Chondrocyte (in vitro differentiated cells): ENCODE results near the gene GRM4. TPM values are rescaled to one million over a fixed set of nuclear protein-coding genes. Genes with fewer than 3 reads are reported as not detected.
"Not testable (repeated sequence)": the region's sequence is repeated elsewhere in the genome, so short reads cannot be mapped to it uniquely, and the experiment has no call there.

Experiments used
- DNase-seq: peaks from one replicate; pipeline ENCODE4 v3.0.0; 2021; ENCODE audit warnings: mixed read lengths, low spot score
- H3K27ac Mint-ChIP-seq: one replicate; pipeline ENCODE4 v1.8.0; 2021; ENCODE audit warnings: mild to moderate bottlenecking, moderate library complexity, mixed read lengths; ENCODE audit not compliant: unreplicated experiment
- H3K27me3 Mint-ChIP-seq: 2 replicates; pipeline ENCODE4 v1.8.0; 2021; ENCODE audit warnings: low read depth, mixed read lengths
- H3K36me3 Mint-ChIP-seq: 2 replicates; pipeline ENCODE4 v1.8.0; 2021; ENCODE audit warnings: low read depth, mixed read lengths
- H3K4me1 Mint-ChIP-seq: 2 replicates; pipeline ENCODE4 v1.8.0; 2021; ENCODE audit warnings: low read depth, mild to moderate bottlenecking, mixed read lengths
- H3K4me3 Mint-ChIP-seq: one replicate; pipeline ENCODE4 v1.8.0; 2021; ENCODE audit warnings: mild to moderate bottlenecking, moderate library complexity, mixed read lengths; ENCODE audit not compliant: unreplicated experiment
- H3K9me3 Mint-ChIP-seq: 2 replicates; pipeline ENCODE4 v1.8.0; 2021; ENCODE audit warnings: low read depth, mixed read lengths
- long read RNA-seq: library from polyadenylated mRNA; stranded (forward); transcript quantifications from one replicate; pipeline ENCODE4 v2.0.0, GENCODE V29; 2021
- total RNA-seq: library from RNA; stranded (reverse); gene quantifications from 3 replicates; pipeline ENCODE4 v1.2.1, GENCODE V29; 2021
- TF ChIP-seq, protein P1 (sequence below): fragments of 200-600 bp; sonication (generic); IDR thresholded peaks from 2 replicates; pipeline ENCODE4 v1.5.0; 2021; ENCODE audit warnings: antibody characterized with exemption, mild to moderate bottlenecking, moderate library complexity

Gene GRM4
- total RNA-seq: 0.26 to 0.92 TPM (median 0.27 TPM) in 3 replicates
- long read RNA-seq: 0 reads

DNA sequence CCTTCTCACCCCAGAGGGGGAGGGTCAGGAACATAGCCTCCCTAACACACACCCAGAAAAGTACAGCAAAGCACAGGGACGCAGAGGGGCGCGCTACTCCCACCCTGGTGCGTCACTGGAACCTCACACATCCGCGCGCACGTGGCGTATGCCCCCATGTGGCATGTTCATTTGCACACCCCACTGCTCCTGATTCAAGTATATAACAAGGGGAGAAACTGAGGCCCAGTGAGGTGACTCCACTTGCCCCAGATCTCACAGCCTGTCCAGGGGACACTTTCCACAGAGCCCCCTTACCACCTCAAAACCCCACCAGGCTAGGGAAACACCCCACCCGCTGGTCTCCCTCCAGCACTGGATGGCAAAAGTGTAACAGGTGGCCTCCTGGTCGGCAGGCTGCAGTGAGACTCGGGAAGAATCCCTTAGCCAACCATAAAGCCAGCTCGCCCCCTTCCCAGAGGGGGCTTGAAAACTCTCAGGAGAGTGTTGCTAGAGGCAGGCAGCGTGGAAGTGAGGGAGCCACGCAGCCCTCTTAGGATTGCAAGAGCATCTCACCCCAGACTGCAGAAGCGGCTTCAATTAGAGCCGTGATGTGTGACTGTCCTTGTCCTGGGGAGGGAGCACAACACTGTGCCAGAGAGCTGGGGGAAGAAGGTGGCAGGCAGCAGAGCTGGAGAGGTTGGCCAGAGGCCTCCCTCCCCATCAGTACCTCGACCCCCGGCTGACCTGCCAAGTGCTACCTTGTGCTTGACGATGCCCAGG lies at the start of gene GRM4:
Gene GRM4, minus strand, starts transcription at position 67 of the 762 bp plus-strand sequence. CDS start 12,591 bp downstream, outside the sequence.
- Mint-ChIP-seq H3K36me3 (no peaks in the 10 kb centered on the region), H3K9me3 (no peaks in the 10 kb centered on the region), H3K27ac (no peak within 1 kb of the TSS), H3K4me1 (peaks cover 11% of the 10 kb centered on the region), H3K27me3 (peaks cover 27% of the 10 kb centered on the region), H3K4me3 (peak within 1 kb of the TSS; percentile 69)
- TF ChIP-seq, protein P1, sequence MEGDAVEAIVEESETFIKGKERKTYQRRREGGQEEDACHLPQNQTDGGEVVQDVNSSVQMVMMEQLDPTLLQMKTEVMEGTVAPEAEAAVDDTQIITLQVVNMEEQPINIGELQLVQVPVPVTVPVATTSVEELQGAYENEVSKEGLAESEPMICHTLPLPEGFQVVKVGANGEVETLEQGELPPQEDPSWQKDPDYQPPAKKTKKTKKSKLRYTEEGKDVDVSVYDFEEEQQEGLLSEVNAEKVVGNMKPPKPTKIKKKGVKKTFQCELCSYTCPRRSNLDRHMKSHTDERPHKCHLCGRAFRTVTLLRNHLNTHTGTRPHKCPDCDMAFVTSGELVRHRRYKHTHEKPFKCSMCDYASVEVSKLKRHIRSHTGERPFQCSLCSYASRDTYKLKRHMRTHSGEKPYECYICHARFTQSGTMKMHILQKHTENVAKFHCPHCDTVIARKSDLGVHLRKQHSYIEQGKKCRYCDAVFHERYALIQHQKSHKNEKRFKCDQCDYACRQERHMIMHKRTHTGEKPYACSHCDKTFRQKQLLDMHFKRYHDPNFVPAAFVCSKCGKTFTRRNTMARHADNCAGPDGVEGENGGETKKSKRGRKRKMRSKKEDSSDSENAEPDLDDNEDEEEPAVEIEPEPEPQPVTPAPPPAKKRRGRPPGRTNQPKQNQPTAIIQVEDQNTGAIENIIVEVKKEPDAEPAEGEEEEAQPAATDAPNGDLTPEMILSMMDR: no peak
- peak; percentile 71 for DNase-seq

DNA sequence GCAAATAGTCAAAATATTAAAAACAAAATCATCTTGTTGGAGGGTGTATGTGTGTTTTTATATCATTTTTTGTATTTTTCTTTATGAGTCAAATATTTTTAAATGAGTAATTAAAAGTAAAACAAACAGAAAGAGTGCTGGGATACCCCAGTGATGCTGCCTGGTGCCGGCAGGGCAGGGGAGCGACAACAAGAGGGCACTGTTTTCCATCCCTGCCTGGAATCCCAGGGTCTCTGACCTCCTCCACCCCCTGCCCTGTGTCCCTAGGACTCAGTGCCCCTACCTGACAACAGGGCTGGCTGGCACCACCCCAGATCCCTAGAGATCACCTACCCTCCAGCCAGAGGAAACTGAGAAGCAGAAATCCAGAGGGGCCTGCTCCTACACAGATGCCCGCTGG lies 48.9 kb upstream of the GRM4 start:
- H3K36me3 Mint-ChIP-seq: no peaks in the 10 kb centered on the region
- no peaks in the 10 kb centered on the region for H3K9me3 Mint-ChIP-seq
- TF ChIP-seq, protein P1: peak; percentile 29
- DNase-seq: no peak
- H3K4me3 Mint-ChIP-seq: no peak overlapping the region
- H3K27me3 Mint-ChIP-seq: peaks cover 6% of the 10 kb centered on the region
- peaks cover 6% of the 10 kb centered on the region for H3K4me1 Mint-ChIP-seq
- no peak overlapping the region for H3K27ac Mint-ChIP-seq

DNA sequence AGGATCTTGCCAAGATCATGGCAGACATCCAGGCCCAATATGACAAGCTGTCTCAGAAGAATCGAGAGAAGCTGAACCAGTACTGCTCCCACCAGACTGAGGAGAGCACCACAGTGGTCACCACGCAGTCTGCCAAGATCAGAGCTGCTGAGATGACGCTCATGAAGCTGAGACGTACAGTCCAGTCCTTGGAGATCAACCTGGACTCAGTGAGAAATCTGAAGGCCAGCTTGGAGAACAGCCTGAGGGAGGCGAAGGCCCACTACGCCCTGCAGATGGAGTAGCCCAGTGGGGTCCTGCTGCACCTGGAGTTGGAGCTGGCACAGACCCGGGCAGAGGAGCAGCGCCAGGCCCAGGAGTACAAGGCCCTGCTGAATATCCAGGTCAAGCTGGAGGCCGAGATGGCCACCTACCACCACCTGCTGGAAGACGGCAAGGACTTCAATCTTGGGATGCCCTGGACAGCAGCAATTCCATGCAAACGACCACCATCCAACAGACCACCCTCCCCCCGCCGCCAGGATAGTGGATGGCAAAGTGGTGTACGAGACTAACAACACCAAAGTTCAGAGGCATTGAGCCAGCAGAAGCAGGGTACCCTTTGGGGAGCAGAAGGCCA lies 44.7 kb upstream of the GRM4 start:
- no peak overlapping the region for H3K27ac Mint-ChIP-seq
- H3K4me1 Mint-ChIP-seq: no peaks in the 10 kb centered on the region
- peaks cover 8% of the 10 kb centered on the region for H3K27me3 Mint-ChIP-seq
- no peak overlapping the region for H3K4me3 Mint-ChIP-seq
- no peaks in the 10 kb centered on the region for H3K9me3 Mint-ChIP-seq
- TF ChIP-seq, protein P1: no peak
- H3K36me3 Mint-ChIP-seq: no peaks in the 10 kb centered on the region
- DNase-seq: peak; percentile 63

DNA sequence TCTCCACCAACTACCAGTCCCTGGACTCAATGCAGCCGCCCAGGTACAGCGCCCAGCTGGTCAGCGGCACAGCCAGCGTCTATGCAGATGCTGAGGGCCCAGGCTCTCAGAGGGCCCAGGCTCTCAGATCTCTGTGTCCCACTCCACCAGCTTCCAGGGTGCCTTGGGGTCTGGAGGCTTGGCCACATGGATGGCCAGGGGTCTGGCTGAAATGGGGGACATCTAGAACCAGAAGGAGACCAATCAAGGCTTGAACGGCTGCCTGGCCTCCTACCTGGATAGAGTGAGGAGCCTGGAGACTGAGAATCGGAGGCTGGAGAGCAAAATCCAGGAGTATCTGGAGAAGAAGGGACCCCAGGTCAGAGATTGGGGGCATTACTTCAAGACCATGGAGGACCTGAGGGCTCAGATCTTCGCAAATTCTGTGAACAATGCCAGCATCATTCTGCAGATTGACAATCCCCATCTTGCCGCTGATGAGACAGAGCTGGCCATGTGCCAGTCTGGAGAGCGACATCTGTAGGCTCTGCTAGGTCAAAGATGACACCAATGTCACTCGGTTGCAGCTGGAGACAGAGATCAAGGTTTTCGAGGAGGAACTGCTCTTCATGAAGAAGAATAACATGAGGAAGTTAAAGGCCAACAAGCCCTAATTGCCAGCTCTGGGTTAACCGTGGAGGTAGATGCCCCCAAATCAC lies 44.1 kb upstream of the GRM4 start:
- Mint-ChIP-seq H3K4me3 (no peak overlapping the region), H3K36me3 (no peaks in the 10 kb centered on the region), H3K27me3 (peaks cover 4% of the 10 kb centered on the region), H3K27ac (no peak overlapping the region), H3K4me1 (no peaks in the 10 kb centered on the region), H3K9me3 (no peaks in the 10 kb centered on the region)
- DNase-seq: peak; percentile 78
- TF ChIP-seq, protein P1: no peak

DNA sequence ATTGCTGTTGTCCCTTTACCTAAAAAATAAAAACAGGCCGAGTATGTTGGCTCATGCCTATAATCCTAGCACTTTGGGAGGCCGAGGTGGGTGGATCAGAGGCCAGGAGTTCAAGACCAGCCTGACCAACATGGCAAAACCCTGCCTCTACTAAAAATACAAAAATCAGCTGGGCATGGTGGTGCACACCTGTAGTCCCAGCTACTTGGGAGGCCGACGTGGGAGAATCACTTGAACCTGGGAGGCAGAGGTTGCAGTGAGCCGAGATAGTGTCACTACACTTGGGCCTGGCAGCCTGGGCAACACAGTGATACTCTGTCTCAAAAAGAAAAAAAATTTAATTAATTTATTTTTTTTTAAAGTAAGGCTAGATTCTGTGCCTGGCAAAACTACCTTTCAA lies 38.8 kb upstream of the GRM4 start:
- H3K27ac Mint-ChIP-seq, H3K27me3 Mint-ChIP-seq, H3K4me3 Mint-ChIP-seq, H3K36me3 Mint-ChIP-seq, H3K4me1 Mint-ChIP-seq: not testable (repeated sequence)
- peaks cover 11% of the 10 kb centered on the region for H3K9me3 Mint-ChIP-seq
- peak; percentile 19 for DNase-seq
